ENCODE measurements around the gene HSPH1.

The HSPH1 gene

GRCh38 chr13:31124204-31124603 lies 37.5 kb downstream of the HSPH1 start:
- Histone ChIP-seq H3K27me3 (no peaks in the 10 kb centered on the region), H3K27ac (no peak overlapping the region), H3K9me3 (replicated peaks in 1 of 11) (peaks cover 0 to 8% (median 0%) of the 10 kb centered on the region in 11 experiments; a peak in 2 of 22 replicates), H4K20me1 (no peaks in the 10 kb centered on the region), H3K4me2 (no peak overlapping the region), H3K9ac (no peak overlapping the region), H3K4me3 (no peak overlapping the region), H3K36me3 (no peaks in the 10 kb centered on the region), H3K4me1 (peaks cover 5 to 27% (median 16%) of the 10 kb centered on the region in 10 experiments; a peak in 15 of 20 replicates)
- no peak for TF ChIP-seq Cebpa-rat (IDR thresholded peaks at IDR 0.05)

DNA sequence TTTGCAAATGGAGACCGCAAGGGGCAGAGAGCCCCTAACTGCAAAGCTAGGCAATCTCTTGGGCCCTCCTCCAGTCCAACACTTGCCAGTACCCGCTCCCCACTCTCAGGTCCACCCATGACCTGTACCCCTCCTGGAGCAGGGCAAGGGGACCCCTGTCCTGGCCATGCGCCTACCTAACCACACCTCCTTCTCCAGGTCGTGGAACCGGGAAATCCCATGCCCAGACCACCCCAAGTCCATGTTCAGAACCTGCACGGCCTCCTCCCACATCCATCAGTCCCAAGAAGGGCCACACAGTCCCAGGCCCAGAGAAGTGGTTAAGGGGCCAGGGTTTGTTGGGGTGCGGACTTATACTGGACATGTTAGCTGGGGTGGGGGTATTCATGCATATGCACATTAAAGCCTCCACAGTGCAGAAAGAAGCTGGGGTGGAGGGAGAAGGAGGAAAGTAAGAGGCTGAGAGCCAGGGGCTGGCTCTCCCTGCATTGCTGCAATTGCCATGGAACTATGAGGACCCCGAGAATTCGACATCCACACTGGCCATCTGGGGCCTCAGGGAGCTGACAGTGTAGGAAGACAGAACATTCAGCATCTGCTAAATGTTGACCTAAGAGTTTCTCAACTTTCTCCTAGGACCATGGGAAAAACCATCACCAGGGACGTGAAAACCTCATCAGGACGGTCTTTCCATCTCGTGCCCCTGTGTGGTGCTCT lies 39.0 kb downstream of the HSPH1 start:
- no peaks in the 10 kb centered on the region for H4K20me1 ChIP-seq
- no peak for TF ChIP-seq Cebpa-rat (IDR thresholded peaks at IDR 0.05)
- no peak overlapping the region for H3K9ac ChIP-seq
- no peak overlapping the region for H3K27ac ChIP-seq
- no peaks in the 10 kb centered on the region for H3K36me3 ChIP-seq
- no peaks in the 10 kb centered on the region for H3K27me3 ChIP-seq
- H3K4me3 ChIP-seq, result no peak overlapping the region
- 0 out of 22 replicates have a peak overlapping the region, but pooled peaks of 1 of the 11 experiments have one; percentile 14 for H3K4me2 ChIP-seq
- H3K9me3 ChIP-seq (replicated peaks in 1 of 11), result peaks cover 0 to 2% (median 0%) of the 10 kb centered on the region in 11 experiments; a peak in 2 of 22 replicates
- H3K4me1 ChIP-seq, result peaks cover 5 to 25% (median 16%) of the 10 kb centered on the region in 10 experiments; a peak in 14 of 20 replicates

GRCh38 chr13:31122143-31122542 lies 39.6 kb downstream of the HSPH1 start:
- no peaks in the 10 kb centered on the region for H3K36me3 ChIP-seq
- no peaks in the 10 kb centered on the region for H4K20me1 ChIP-seq
- no peak overlapping the region for H3K9ac ChIP-seq
- H3K4me1 ChIP-seq, result peaks cover 5 to 25% (median 16%) of the 10 kb centered on the region in 10 experiments; a peak in 14 of 20 replicates
- H3K27ac ChIP-seq, result no peak overlapping the region
- no peaks in the 10 kb centered on the region for H3K27me3 ChIP-seq
- H3K9me3 ChIP-seq (replicated peaks in 1 of 11), result no peaks in the 10 kb centered on the region
- H3K4me3 ChIP-seq, result no peak overlapping the region
- H3K4me2 ChIP-seq, result no peak overlapping the region
- no peak for TF ChIP-seq Cebpa-rat (IDR thresholded peaks at IDR 0.05)

DNA sequence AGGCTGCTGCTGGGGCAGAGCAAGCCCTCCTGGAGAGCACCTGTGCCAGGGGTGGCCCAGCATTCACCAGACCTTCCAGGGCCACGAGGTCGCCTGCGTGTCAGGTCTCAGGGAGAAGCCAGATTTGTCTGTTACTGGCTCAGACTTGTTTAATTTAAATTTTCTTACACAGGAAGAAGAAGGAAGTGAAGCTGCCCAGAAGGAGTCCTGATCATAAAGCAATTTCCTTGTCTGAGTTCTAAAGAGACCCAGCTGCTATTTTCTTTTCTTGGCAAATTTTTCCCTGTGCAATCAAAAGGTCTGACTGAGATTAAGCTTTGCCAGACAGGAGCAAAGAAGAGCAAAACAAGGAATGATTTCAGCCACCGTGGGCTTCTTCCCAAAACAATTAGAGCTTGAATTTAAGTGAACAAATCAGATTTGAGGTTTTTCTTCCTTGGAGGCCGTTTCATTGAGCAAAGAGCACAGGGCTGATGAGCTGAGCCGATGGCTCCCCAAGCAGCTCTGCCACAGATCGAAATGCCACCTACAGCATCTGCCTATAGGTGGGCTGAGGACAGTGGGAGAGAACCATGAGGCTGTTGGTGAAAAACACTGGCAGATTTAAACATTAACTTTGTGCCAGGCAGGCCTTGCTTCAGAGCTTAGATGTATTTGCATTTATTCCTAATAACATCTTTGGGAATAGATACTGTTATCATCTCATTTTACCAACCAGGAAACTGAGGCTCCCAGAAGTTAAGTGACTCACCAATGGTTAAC lies 40.1 kb downstream of the HSPH1 start:
- no peak for TF ChIP-seq Cebpa-rat (IDR thresholded peaks at IDR 0.05)
- H3K36me3 ChIP-seq, result no peaks in the 10 kb centered on the region
- H4K20me1 ChIP-seq, result no peaks in the 10 kb centered on the region
- H3K27me3 ChIP-seq, result no peaks in the 10 kb centered on the region
- H3K27ac ChIP-seq, result peak overlapping the region in 3 of 11 experiments; percentile 2 to 19 (median 3); a peak in 1 of 22 replicates
- H3K4me3 ChIP-seq, result no peak overlapping the region
- peaks cover 5 to 25% (median 16%) of the 10 kb centered on the region in 10 experiments; a peak in 14 of 20 replicates for H3K4me1 ChIP-seq
- H3K9ac ChIP-seq, result peak overlapping the region in 2 of 11 experiments; percentile 7 to 19; a peak in 1 of 22 replicates
- H3K9me3 ChIP-seq (replicated peaks in 1 of 11), result no peaks in the 10 kb centered on the region
- peak overlapping the region in 10 of 11 experiments; percentile 9 to 68 (median 48); a peak in 18 of 22 replicates for H3K4me2 ChIP-seq

GRCh38 chr13:31119966-31120700 lies 41.6 kb downstream of the HSPH1 start:
- no peaks in the 10 kb centered on the region for H3K36me3 ChIP-seq
- no peak overlapping the region for H3K9ac ChIP-seq
- H3K27me3 ChIP-seq, result no peaks in the 10 kb centered on the region
- peaks cover 5 to 25% (median 16%) of the 10 kb centered on the region in 10 experiments; a peak in 14 of 20 replicates for H3K4me1 ChIP-seq
- no peaks in the 10 kb centered on the region for H3K9me3 ChIP-seq (replicated peaks in 1 of 11)
- H4K20me1 ChIP-seq, result no peaks in the 10 kb centered on the region
- 0 out of 22 replicates have a peak overlapping the region, but pooled peaks of 1 of the 11 experiments have one; percentile 19 for H3K27ac ChIP-seq
- H3K4me2 ChIP-seq, result peak overlapping the region in 5 of 11 experiments; percentile 15 to 64 (median 22); a peak in 4 of 22 replicates
- H3K4me3 ChIP-seq, result no peak overlapping the region
- 0 out of 22 replicates have a peak, but pooled peaks of 1 of the 11 experiments have one; percentile 38 for TF ChIP-seq Cebpa-rat (IDR thresholded peaks at IDR 0.05)

- Histone ChIP-seq H3K4me2 (no peak overlapping the region), H3K36me3 (no peaks in the 10 kb centered on the region), H3K27me3 (no peaks in the 10 kb centered on the region), H3K9ac (no peak overlapping the region), H3K4me1 (peaks cover 5 to 25% (median 16%) of the 10 kb centered on the region in 10 experiments; a peak in 14 of 20 replicates), H3K9me3 (replicated peaks in 1 of 11) (no peaks in the 10 kb centered on the region), H3K4me3 (no peak overlapping the region), H4K20me1 (no peaks in the 10 kb centered on the region), H3K27ac (no peak overlapping the region)
- no peak for TF ChIP-seq Cebpa-rat (IDR thresholded peaks at IDR 0.05)
Observed at GRCh38 chr13:31119526-31119925, 42.2 kb downstream of the HSPH1 start.

DNA sequence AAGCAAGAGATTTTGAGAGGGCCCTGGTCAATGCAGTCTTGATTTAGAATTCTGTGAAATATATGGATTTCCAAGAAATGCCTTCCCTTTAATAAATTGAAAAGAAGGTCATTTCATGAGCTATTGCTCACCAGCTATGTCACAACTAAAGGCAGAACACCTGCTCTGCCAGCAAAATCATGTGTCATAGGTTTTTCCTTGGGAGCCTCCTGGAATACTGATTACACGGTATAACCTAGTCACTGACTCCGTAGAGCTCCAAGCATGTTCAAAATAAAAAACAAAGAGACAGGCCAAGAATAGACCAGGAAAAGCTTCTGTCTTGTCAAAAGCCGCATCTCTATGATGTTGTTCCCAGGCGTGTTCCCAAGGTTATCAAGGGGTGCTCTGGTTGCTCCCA lies 45.5 kb downstream of the HSPH1 start:
- Histone ChIP-seq H3K4me3 (no peak overlapping the region), H3K27ac (no peak overlapping the region), H3K9me3 (replicated peaks in 1 of 11) (no peaks in the 10 kb centered on the region), H3K9ac (no peak overlapping the region), H3K27me3 (no peaks in the 10 kb centered on the region), H3K4me2 (no peak overlapping the region), H3K36me3 (no peaks in the 10 kb centered on the region), H3K4me1 (peaks cover 2 to 19% (median 10%) of the 10 kb centered on the region in 10 experiments; a peak in 14 of 20 replicates), H4K20me1 (no peaks in the 10 kb centered on the region)
- no peak for TF ChIP-seq Cebpa-rat (IDR thresholded peaks at IDR 0.05)

- Histone ChIP-seq H4K20me1 (no peaks in the 10 kb centered on the region), H3K9ac (no peak overlapping the region), H3K4me1 (peaks cover 0 to 19% (median 4%) of the 10 kb centered on the region in 10 experiments; a peak in 9 of 20 replicates), H3K27me3 (no peaks in the 10 kb centered on the region), H3K9me3 (replicated peaks in 1 of 11) (no peaks in the 10 kb centered on the region), H3K4me2 (no peak overlapping the region), H3K4me3 (no peak overlapping the region), H3K27ac (no peak overlapping the region), H3K36me3 (no peaks in the 10 kb centered on the region)
- no peak for TF ChIP-seq Cebpa-rat (IDR thresholded peaks at IDR 0.05)
Observed at GRCh38 chr13:31115616-31116015, 46.1 kb downstream of the HSPH1 start.

Measured in BLaER1 treated with 17β-estradiol and CSF1 and Interleukin-3, amounts not matched to agents 10 nM and 100 nM (cell line).